ENCODE results near the gene RPL31.

DNA sequence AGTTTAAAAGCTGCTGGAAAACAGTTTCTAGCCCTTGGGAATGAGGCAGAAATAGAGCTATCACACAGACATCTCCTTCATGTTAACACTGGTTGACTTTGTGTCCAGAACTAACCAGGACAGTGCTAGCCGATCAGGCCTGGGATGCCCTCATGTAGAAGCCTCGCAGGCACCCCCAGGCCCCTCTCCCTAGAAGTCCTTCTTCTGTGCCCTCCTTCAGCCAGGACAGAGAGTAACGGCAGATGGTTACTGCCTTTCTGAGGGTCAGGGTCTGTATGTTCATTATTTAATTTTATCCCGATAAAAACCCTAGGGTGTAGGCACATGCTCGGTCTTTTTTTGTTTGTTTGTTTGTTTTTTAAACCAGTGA, 10.7 kb upstream of the RPL31 start:
- TF ChIP-seq SUZ12 (IDR thresholded peaks at IDR 0.05; ENCODE audit: extremely low read depth, insufficient read depth, insufficient read length) (no peak), YY1 (IDR thresholded peaks at IDR 0.05; ENCODE audit: insufficient read depth, insufficient read length) (no peak)

All from NT2/D1 (cell line).